Cortex of kidney (tissue), 1 donor: ENCODE results near the gene ZNF891.

Source experiments
- DNase-seq: peaks from one replicate; lab custom pipeline; 2025; lab: John Stamatoyannopoulos, UW

ZNF891 gene

DNA sequence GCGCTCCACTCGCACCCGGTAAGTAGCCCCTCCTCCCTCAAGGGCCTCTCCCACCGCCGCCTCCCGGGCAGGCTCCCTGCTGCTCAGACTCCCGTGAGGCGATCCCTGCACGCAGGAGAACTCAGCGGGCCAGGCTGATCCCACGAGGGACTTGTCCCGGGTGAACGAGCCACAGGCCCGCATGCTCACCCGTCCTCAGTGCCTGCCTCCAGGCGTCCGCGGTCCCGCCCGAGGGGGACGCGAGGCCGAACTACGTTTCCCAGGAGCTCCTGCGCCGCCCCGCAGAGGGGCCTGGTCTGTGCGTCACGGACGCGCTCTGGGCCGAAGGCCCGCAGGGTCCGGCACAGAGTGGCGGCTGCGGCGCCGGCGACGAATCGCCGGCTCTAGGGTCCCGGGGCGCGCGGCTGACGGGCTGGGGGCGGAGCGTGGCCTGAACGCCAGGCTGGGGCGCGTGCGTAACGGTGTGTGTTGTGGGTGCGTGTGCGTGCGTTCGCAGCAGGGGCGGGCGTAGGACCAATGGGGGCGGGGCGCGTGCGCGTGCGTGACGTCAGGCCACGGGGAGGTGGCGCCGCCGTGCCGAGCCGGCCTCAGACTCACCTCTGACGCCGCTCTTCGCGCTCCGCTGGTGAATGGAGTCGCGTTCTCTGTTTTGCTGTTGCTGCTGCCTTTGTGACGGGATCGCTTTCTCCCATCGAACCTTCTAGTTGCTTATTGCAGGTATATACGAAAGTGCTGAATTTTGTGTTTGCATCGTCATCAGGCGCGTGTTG is at the start of gene ZNF891, which contains the start of gene ZNF10:
Gene ZNF891, minus strand, starts transcription at position 237 of the 770 bp plus-strand sequence. CDS start 8,356 bp downstream, outside the sequence.
Gene ZNF10, plus strand, starts transcription at position 590 of the 770 bp plus-strand sequence. CDS start 13,866 bp downstream, outside the sequence.
- peak; percentile 61 for DNase-seq

DNA sequence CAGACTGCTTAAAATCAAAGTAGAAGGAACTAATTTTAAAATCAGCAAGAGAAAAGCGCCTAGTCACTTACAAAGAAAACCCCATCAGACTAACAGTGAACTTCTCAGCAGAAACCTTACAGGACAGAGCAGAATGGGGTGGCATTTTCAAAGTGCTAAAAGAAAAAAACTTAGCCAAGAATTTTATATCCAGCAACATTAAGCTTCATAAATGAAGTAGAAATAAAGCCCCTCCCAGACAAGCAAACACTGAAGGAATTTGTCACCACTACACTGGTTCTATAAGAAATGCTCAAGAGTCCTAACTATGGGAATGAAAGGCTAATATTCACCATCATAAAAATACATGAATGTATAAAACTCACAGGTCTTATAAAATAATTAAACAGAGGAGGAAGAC is 44.8 kb upstream of the ZNF891 start:
- no peak for DNase-seq

- DNase-seq = no peak
These were observed 42.4 kb upstream of the ZNF891 start for GRCh38 chr12:133172491-133172890.

DNA sequence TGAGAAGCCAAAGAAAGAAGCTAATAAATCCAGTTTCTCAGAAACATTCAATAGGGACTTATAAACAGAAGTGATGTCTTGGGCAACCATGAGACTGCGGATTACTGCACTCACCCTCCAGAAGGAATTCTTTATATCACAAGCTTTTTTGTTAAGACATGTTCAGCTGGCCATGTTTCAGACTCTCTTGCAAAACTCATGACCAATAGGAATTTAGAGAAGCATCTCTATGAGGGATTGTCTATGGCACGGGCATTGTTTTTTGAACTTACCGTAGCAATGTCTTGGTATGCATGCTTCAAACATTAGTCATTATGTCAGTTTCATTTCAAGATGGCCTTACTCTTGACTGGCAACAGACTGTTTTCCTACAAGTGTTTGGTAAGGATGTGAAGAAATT is 35.7 kb upstream of the ZNF891 start:
- DNase-seq = no peak

DNA sequence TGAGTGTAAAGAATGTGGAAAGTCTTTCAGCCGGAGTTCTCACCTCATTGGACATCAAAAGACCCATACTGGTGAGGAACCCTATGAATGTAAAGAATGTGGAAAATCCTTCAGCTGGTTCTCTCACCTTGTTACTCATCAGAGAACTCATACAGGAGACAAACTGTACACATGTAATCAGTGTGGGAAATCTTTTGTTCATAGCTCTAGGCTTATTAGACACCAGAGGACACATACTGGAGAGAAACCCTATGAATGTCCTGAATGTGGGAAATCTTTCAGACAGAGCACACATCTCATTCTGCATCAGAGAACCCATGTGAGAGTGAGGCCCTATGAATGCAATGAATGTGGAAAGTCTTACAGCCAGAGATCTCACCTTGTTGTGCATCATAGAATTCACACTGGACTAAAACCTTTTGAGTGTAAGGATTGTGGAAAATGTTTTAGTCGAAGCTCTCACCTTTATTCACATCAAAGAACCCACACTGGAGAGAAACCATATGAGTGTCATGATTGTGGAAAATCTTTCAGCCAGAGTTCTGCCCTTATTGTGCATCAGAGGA is 26.1 kb upstream of the ZNF891 start:
- DNase-seq = no peak

GRCh38 chr12:133145981-133146380 is 15.9 kb upstream of the ZNF891 start:
- no peak for DNase-seq

GRCh38 chr12:133135747-133136146 is 5.7 kb upstream of the ZNF891 start:
- no peak for DNase-seq

DNA sequence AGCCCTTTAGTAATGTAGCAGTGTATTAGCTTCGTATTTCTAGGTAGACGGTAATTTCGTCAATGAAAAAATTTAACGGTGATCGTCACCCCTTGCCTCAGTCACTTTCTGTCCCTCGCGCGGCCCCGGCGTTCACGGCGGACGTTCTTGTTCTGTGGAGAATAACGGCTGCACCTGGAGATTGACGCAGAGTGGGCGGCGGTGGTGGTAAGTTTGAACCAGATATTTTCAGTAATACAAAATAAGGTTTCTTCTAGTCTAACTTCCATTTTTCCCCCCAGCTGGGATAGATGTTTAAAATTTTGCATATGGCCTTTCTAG is 694 bp upstream of the ZNF891 start:
- no peak for DNase-seq

- no peak for DNase-seq
These were observed 571 bp downstream of the ZNF891 start for GRCh38 chr12:133129368-133130037.

DNA sequence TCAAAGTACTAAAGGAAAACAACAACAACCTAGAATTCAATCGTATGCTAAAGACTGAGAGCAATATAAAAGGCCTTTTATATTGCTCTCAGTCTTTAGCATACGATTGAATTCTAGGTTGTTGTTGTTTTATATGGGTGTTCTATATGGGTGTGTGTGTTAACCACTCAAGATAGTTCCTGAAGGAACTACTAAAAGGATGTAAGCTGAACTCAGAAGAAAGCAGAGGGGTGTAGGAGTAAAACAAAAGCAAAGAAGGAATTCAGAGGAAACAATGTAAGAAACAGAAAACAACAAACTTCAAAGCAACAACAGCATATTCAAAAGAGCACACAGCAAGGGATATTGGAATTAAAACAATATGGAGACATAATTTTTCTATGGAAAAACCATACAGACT is 5.4 kb downstream of the ZNF891 start:
- no peak for DNase-seq

GRCh38 chr12:133120385-133121191 is 9.5 kb downstream of the ZNF891 start:
- no peak for DNase-seq

GRCh38 chr12:133108150-133108549 is 21.9 kb downstream of the ZNF891 start:
- DNase-seq = no peak

GRCh38 chr12:133107121-133107520 is 23.0 kb downstream of the ZNF891 start:
- DNase-seq = no peak

DNA sequence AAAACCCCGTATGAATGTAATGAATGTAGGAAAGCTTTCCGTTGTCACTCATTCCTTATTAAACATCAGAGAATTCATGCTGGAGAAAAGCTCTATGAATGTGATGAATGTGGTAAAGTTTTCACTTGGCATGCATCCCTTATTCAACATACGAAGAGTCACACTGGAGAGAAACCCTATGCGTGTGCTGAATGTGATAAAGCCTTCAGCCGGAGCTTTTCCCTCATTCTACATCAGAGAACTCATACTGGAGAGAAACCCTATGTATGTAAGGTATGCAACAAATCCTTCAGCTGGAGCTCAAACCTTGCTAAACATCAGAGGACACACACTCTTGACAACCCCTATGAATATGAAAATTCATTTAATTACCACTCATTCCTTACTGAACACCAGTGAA is 23.8 kb downstream of the ZNF891 start:
- DNase-seq = no peak

DNA sequence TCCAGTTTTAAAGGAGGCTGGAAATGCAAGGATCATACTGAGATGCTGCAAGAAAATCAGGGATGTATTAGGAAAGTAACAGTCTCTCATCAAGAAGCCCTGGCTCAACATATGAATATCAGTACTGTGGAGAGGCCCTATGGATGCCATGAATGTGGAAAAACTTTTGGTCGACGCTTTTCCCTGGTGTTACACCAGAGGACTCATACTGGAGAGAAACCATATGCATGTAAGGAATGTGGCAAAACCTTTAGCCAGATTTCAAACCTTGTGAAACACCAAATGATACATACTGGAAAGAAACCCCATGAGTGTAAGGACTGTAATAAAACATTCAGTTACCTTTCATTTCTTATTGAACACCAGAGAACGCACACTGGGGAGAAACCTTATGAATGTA is 24.5 kb downstream of the ZNF891 start:
- DNase-seq = no peak

GRCh38 chr12:133083345-133083744 is 46.7 kb downstream of the ZNF891 start:
- no peak for DNase-seq

GRCh38 chr12:133081159-133081780 is 48.8 kb downstream of the ZNF891 start:
- DNase-seq = no peak

- DNase-seq = peak; percentile 53
These were observed 49.5 kb downstream of the ZNF891 start, which contains the start of gene ZNF140 for GRCh38 chr12:133080368-133081158. TSS of gene ZNF140 (plus strand) at chr12:133080923. CDS start at chr12:133081321, 398 bp downstream.

- DNase-seq = no peak
These were observed 50.1 kb downstream of the ZNF891 start for GRCh38 chr12:133080026-133080367.

GRCh38 chr12:133073836-133074235 is 56.2 kb downstream of the ZNF891 start:
- no peak for DNase-seq

DNA sequence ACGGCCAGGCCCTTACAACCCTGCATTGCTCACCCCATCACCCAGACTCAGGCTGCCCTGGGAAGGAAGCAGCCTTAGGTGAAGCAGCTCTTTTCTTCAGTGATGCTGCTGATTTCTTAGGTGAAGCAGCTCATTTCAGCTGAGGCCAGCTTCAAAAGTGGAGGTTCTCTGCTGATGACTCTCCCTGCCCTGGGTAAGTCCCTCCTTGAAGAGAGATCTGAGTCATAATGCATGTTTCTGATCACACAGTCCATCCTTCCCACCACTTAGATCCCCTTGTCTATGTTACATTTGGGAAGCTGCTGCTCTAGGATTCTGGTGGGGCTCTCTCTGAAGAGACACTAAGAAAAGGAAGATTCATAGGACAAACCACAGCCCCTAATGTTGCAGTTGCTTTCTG is 66.5 kb downstream of the ZNF891 start:
- DNase-seq = no peak
